Lower lobe of right lung (tissue), 2 donors: Measurements from ENCODE around the gene DRC1. TPM values are rescaled to one million over a fixed set of nuclear protein-coding genes. Genes with fewer than 3 reads are reported as not detected.

ENCODE experiments used
- ATAC-seq, 2 donors: fragments of 200-7000 bp; cut with Tn5 transposase; one replicate each; pipeline ENCODE4 v1.9.1; 2020 to 2022; ENCODE audit warnings: mild to moderate bottlenecking in 2 of 2, moderate library complexity in 2 of 2
- DNase-seq: peaks from one replicate; pipeline ENCODE4 v3.0.0-alpha.2; 2020
- H3K27ac ChIP-seq: fragments of 200-600 bp; one replicate; pipeline ENCODE4 v1.8.0; 2022
- H3K27me3 ChIP-seq: fragments of 200-600 bp; one replicate; pipeline ENCODE4 v1.8.0; 2022; ENCODE audit warnings: low read depth
- H3K36me3 ChIP-seq: fragments of 200-600 bp; one replicate; pipeline ENCODE4 v1.8.0; 2022; ENCODE audit warnings: mild to moderate bottlenecking
- H3K4me1 ChIP-seq: fragments of 200-600 bp; one replicate; pipeline ENCODE4 v1.8.0; 2022
- H3K4me3 ChIP-seq: fragments of 200-600 bp; one replicate; pipeline ENCODE4 v1.8.0; 2022; ENCODE audit warnings: mild to moderate bottlenecking
- H3K9me3 ChIP-seq: fragments of 200-600 bp; one replicate; pipeline ENCODE4 v1.8.0; 2022
- CTCF ChIP-seq: fragments of 200-600 bp; IDR thresholded peaks from one replicate; pipeline ENCODE4 v1.8.0; 2022; ENCODE audit warnings: antibody characterized with exemption, mild to moderate bottlenecking
- intact Hi-C: fragments of 100-400 bp; cut with DNase I; formaldehyde crosslinking; loops from one replicate; pipeline ENCODE4 v1.11.0; 2022
- total RNA-seq: library from RNA; stranded (reverse); fragmentation: NEBNext Ultra II Directional; extraction: Animal tissue kit (Norgen Biotek cat#: 25700); gene quantifications from one replicate; pipeline ENCODE4 v1.2.1, GENCODE V29; 2021
- donor health status: DM: no; HTN: yes; CAD: no; lungs with severe emphysema.

DRC1 gene
- total RNA-seq, 1 donor from 2014 or later: 6.8 TPM

DNA sequence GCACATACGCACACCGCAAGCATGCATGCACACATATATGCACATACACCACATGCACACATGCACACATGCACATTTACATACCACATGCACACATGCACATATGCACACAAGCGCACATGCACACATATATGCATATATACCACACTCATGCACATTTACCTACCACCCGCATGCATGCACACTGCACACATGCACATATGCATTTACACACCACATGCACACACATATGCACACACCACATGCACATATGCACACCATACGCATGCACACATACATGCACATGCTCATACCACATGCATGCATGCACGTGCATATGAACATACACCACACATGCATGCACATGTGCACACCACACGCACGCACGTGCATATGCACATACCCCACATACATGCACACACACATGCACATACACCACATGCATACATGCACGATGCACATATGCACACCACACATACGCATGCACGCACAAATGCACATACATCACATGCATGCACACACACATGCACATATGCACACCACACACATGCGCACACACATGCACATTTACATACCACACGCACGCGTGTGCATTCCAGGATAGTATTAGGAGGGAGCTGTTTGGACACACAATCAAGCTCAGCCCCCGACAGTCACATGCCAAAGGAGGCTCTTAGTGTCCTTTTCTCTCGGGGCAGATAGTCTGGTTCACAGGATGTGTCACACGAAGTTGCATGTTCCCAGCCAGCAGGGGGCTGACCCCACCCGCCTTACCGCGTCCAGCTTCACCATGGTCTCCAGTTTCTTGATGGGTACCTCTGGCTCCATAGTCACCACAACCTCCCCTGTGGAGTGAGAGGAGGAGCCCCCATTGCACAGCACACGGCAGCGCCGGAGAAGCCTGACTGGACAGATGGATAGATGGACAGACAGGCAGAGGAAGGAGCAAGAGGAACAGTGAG is 70.3 kb downstream of the DRC1 start:
- intact Hi-C loops: no loop called here
- Histone ChIP-seq H3K9me3 (peaks cover 9% of the 10 kb centered on the region), H3K4me3 (no peak overlapping the region), H3K4me1 (no peaks in the 10 kb centered on the region), H3K27me3 (no peaks in the 10 kb centered on the region), H3K36me3 (no peaks in the 10 kb centered on the region), H3K27ac (no peak overlapping the region)
- TF ChIP-seq CTCF: no peak
- ATAC-seq: no peak
- no peak for DNase-seq

DNA sequence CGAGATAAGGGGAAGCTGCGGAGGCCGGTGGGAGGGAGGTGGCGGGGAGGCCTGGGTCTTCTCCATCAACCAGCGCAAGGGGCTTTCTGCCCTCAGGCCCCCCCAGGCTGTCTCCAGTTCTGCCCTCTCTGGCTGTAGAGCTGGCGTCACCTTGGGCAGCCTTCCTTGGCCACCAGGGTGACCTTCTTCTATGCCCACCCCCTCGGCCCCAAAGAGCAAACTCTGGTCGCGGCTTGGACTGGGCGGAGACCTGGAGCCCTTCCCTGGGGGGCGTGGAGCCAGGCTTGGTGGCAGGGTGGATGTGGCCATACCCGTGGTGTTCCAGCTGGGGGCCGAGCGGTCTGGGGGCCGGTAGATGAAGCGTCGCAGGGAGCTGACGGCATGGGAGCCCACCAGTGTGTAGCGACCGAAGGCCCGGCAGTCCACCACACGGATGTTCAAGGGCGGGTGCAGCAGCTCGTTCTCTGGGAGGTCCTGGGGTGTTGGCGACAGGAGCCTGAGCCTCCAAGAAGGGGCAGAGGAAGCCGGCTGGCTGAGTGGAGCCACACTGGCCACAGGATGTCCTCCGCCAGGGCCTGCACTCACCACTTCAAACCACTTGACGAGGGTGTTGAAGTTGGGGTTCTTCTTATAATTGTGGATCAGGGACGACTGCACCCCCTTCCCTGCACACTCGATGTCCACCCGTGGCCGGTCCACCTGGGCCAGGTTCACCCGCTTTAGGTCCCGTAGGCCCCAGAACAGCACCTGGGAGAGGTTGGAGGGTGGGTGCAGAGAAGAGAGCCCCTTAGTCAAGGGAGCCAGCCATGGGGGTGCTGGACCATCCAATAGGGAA is 71.3 kb downstream of the DRC1 start:
- Histone ChIP-seq H3K27me3 (no peaks in the 10 kb centered on the region), H3K4me1 (no peaks in the 10 kb centered on the region), H3K36me3 (no peaks in the 10 kb centered on the region), H3K9me3 (peaks cover 9% of the 10 kb centered on the region), H3K27ac (no peak overlapping the region), H3K4me3 (no peak overlapping the region)
- intact Hi-C loops: no loop called here
- ATAC-seq (no peak), DNase-seq (no peak)
- TF ChIP-seq CTCF: no peak

GRCh38 chr2:26473796-26474195 is 72.1 kb downstream of the DRC1 start:
- Histone ChIP-seq H3K36me3 (no peaks in the 10 kb centered on the region), H3K9me3 (peaks cover 9% of the 10 kb centered on the region), H3K27ac (no peak overlapping the region), H3K4me1 (no peaks in the 10 kb centered on the region), H3K27me3 (no peaks in the 10 kb centered on the region), H3K4me3 (no peak overlapping the region)
- ATAC-seq (no peak), DNase-seq (no peak)
- intact Hi-C loops: no loop called here
- TF ChIP-seq CTCF: no peak

DNA sequence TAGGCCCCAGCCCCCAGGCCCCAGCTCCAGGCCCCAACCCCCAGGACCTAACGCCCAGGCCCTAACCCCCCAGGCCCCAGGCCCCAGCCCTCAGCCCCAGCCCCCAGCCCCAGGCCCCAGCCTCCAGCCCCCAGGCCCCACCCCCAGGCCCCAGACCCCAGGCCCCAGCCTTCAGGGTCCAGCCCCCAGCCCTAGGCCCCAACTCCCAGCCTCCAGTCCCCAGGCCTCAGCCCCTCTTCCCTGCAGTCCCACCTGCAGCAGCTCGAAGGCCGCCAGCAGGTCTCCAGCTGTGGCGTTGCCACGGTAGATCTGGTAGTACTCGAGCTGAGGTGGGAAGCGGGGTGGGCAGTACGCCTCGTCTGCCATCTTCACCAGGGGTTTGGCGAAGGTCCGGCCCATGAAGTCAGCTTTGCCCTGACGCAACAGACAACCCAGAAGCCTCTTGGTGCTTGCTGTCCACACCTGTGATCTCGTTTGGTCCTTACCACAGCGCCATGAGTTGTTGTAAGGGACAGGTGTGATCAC is 72.6 kb downstream of the DRC1 start:
- H3K9me3 ChIP-seq: peaks cover 6% of the 10 kb centered on the region
- H3K27ac ChIP-seq: no peak overlapping the region
- H3K4me3 ChIP-seq: no peak overlapping the region
- DNase-seq (peak; percentile 40), ATAC-seq (no peak)
- no peak for TF ChIP-seq CTCF
- no peaks in the 10 kb centered on the region for H3K27me3 ChIP-seq
- intact Hi-C loops: no loop called here
- no peaks in the 10 kb centered on the region for H3K36me3 ChIP-seq
- no peaks in the 10 kb centered on the region for H3K4me1 ChIP-seq

DNA sequence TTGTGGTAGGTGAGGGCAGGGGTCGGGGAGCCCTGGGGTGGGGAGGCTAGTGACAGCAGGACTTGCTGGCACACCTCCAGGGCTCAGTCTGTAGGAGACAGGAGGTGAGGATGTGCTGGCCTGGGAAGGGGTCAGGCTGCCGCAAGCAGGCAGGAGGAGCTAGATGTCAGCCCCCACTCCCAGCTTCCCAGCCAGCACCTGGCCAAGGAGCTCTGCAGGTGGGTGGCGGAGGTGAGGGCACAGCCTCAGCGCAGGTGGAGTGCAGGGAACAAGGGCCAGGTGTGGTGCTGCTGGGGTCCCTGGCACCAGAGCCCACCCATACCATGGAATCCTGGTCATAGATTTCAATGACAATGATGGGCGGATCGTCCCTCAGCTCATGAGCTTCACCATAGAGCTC is 73.3 kb downstream of the DRC1 start:
- no peak for TF ChIP-seq CTCF
- no peaks in the 10 kb centered on the region for H3K9me3 ChIP-seq
- intact Hi-C loops: no loop called here
- H3K27me3 ChIP-seq: no peaks in the 10 kb centered on the region
- no peak overlapping the region for H3K27ac ChIP-seq
- H3K36me3 ChIP-seq: no peaks in the 10 kb centered on the region
- no peaks in the 10 kb centered on the region for H3K4me1 ChIP-seq
- no peak overlapping the region for H3K4me3 ChIP-seq
- ATAC-seq (no peak), DNase-seq (peak; percentile 28)
